ENCODE measurements around the gene FKBP8. TPM values are rescaled to one million over a fixed set of nuclear protein-coding genes. Genes with fewer than 3 reads are reported as not detected.

The FKBP8 gene
- total and polyA plus RNA-seq, 7 experiments from 2014 or later: 96.9 to 241 (median 164) TPM

DNA sequence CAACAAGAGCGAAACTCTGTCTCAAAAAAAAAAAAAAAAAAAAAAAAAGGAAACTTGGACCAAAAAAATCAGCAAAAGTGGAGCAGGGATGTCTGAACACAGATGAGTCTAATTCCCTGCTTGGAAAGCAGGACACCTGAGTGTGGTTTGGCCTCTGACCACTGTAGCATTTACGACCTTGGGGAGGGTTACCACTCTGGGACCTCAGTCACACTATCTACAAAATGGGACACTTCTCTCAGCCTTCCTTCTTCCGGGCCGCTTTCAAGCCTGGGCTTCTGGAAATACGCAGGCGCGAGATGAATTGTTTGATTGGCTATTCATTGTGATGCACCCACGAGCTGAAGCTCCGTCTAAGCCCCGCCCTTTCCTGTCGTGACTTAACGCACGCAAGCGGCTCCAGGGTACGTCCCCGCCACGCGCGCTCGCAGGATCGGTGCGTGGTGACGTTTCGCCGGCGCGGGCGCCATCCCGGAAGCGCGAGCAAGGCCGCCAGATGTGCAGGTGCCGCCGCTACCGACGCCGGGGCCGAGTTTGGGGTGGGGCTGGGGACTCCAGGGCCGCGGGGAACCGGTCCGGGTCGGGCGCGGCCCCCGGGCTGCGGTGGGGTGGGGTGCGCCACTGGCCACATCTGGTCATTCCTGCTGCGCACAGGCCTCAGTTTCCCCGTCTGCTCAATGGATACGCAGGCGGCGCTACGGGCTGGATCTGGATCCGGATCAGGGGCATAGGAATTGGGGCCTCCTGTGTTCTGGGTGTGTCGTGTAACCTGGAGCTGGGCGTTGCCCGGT, 14.2 kb upstream of the FKBP8 start, which contains the start of gene KXD1:
TSS of gene KXD1 (plus strand) at position 460 of the 791 bp plus-strand sequence. CDS start 4,187 bp downstream, outside the sequence.
- Histone ChIP-seq H3K9me3 (ENCODE audit: control insufficient read depth in 2 of 3, low read length in 3 of 3) (no peaks in the 10 kb centered on the region), H3K27ac (ENCODE audit: low read depth, low read length) (peak within 1 kb of the TSS; percentile 95), H3K36me3 (ENCODE audit: control insufficient read depth in 2 of 3, insufficient read depth in 3 of 3, low read length in 3 of 3) (peaks cover 0 to 12% (median 6%) of the 10 kb centered on the region in 3 experiments), H3K4me3 (ENCODE audit: low read length) (peak within 1 kb of the TSS; percentile 84), H3K4me1 (ENCODE audit: control insufficient read depth in 2 of 2, insufficient read depth in 2 of 2, low read length in 2 of 2) (peaks cover 13 to 15% of the 10 kb centered on the region in 2 donors), H3K27me3 (ENCODE audit: control insufficient read depth in 2 of 2, insufficient read depth in 2 of 2, low read length in 2 of 2) (no peaks in the 10 kb centered on the region)
- Mint-ChIP-seq H3K36me3 (peaks cover 0 to 7% (median 3%) of the 10 kb centered on the region in 5 donors), H3K27ac (peak within 1 kb of the TSS; percentile 87 to 97 (median 96)), H3K4me3 (peak within 1 kb of the TSS; percentile 83 to 93 (median 91)), H3K4me1 (peaks cover 6 to 25% (median 23%) of the 10 kb centered on the region in 7 donors), H3K27me3 (no peaks in the 10 kb centered on the region), H3K9me3 (peaks cover 0 to 2% (median 0%) of the 10 kb centered on the region in 11 donors)
- ATAC-seq (peak; percentile 100), DNase-seq (peak; percentile 89 to 99 (median 97))
- ChIA-PET CTCF (interaction anchor here (0.6 to 2.1 kb wide), 8 partner anchors 10 to 289 kb away, joined by 3 to 11 read pairs (median 4); partner anchors contain the start of genes REX1BD and UBA52), POLR2A (interaction anchor here (0.6 to 2.6 kb wide), 22 partner anchors 9 to 1433 kb away, joined by 3 to 47 read pairs (median 5); partner anchors contain the start of genes COPE, DDX49, ELL and FKBP8)
- intact Hi-C loops (cut with micrococcal nuclease): loop anchor here (1.0 to 2.0 kb wide), 11 partner anchors 13 to 364 kb away; partner anchors contain the start of genes COPE (in 2 of the 2), DDX49 (in 2 of the 2), ELL (in 2 of the 2) and UBA52 (in 2 of the 2)

GRCh38 chr19:18551631-18552030, 8.3 kb upstream of the FKBP8 start:
- DNase-seq (no peak), ATAC-seq (no peak)
- Histone ChIP-seq H3K36me3 (ENCODE audit: control insufficient read depth in 2 of 3, insufficient read depth in 3 of 3, low read length in 3 of 3) (no peaks in the 10 kb centered on the region), H3K27ac (ENCODE audit: low read depth, low read length) (no peak overlapping the region), H3K4me3 (ENCODE audit: low read length) (no peak overlapping the region), H3K27me3 (ENCODE audit: control insufficient read depth in 2 of 2, insufficient read depth in 2 of 2, low read length in 2 of 2) (no peaks in the 10 kb centered on the region), H3K9me3 (ENCODE audit: control insufficient read depth in 2 of 3, low read length in 3 of 3) (no peaks in the 10 kb centered on the region), H3K4me1 (ENCODE audit: control insufficient read depth in 2 of 2, insufficient read depth in 2 of 2, low read length in 2 of 2) (no peaks in the 10 kb centered on the region)
- Mint-ChIP-seq H3K27me3 (no peaks in the 10 kb centered on the region), H3K27ac (no peak overlapping the region), H3K4me3 (no peak overlapping the region), H3K4me1 (no peaks in the 10 kb centered on the region), H3K36me3 (no peaks in the 10 kb centered on the region), H3K9me3 (no peaks in the 10 kb centered on the region)
- intact Hi-C loops (cut with micrococcal nuclease): no loop called here
- POLR2A ChIA-PET: interaction anchor here (0.7 kb wide), 1 partner anchor 643 kb away, joined by 5 read pairs; no protein-coding TSS in a partner anchor
- CTCF ChIA-PET: no interaction called here

DNA sequence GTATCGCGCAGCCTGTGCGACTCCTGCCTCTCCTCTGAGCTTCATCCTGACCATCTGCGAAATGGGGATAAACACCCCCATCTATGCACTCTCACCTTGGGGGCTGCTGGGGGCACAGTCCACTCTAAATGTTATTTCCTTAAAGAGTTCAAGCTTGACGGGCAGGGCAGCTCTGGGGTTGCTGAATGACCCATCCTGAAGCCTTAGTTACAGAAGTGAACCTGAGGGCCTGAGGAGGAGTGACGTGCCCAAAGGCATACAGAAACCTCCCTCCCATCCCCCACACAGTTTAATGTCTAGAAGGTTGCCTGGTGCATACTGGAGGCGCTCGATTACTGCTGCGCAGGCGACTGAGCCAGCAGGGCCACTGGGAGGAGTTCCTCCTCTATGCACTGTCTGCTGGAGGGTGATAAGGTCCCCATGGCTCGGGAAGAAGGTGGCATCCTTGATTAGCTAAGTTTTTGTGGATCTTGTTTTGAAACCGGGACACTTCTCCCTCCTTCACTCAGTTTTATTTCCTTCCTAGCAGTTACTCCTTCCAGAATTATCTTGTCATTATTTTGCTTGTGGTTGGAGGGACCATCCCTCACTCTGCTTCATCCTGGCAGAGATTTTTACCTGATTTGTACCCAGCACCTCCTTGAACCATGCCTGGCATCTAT, 572 bp upstream of the FKBP8 start:
- H3K4me1 Mint-ChIP-seq: peaks cover 14 to 31% (median 26%) of the 10 kb centered on the region in 7 donors
- DNase-seq (peak; percentile 40 to 86 (median 74)), ATAC-seq (peak; percentile 88)
- CTCF ChIA-PET: interaction anchor here (0.8 to 2.5 kb wide), 4 partner anchors 10 to 156 kb away, joined by 3 to 9 read pairs (median 5); partner anchors contain the start of gene KXD1
- H3K27ac Mint-ChIP-seq: peak overlapping the region; percentile 89 to 100 (median 97)
- Histone ChIP-seq H3K4me1 (ENCODE audit: control insufficient read depth in 2 of 2, insufficient read depth in 2 of 2, low read length in 2 of 2) (peaks cover 15 to 16% of the 10 kb centered on the region in 2 donors), H3K27me3 (ENCODE audit: control insufficient read depth in 2 of 2, insufficient read depth in 2 of 2, low read length in 2 of 2) (no peaks in the 10 kb centered on the region), H3K4me3 (ENCODE audit: low read length) (peak overlapping the region; percentile 67), H3K9me3 (ENCODE audit: control insufficient read depth in 2 of 3, low read length in 3 of 3) (no peaks in the 10 kb centered on the region), H3K36me3 (ENCODE audit: control insufficient read depth in 2 of 3, insufficient read depth in 3 of 3, low read length in 3 of 3) (peaks cover 0 to 23% (median 3%) of the 10 kb centered on the region in 3 experiments), H3K27ac (ENCODE audit: low read depth, low read length) (peak overlapping the region; percentile 87)
- H3K36me3 Mint-ChIP-seq: peaks cover 0 to 5% (median 0%) of the 10 kb centered on the region in 5 donors
- no peaks in the 10 kb centered on the region for H3K9me3 Mint-ChIP-seq
- intact Hi-C loops (cut with micrococcal nuclease): loop anchor here (1.0 to 5.0 kb wide), 7 partner anchors 13 to 375 kb away; partner anchors contain the start of genes ELL (in 2 of the 2), KXD1 (in 2 of the 2), UBA52 (in 2 of the 2) and COPE (in 1 of the 2)
- no peaks in the 10 kb centered on the region for H3K27me3 Mint-ChIP-seq
- peak overlapping the region; percentile 90 to 99 (median 94) for H3K4me3 Mint-ChIP-seq
- POLR2A ChIA-PET: interaction anchor here (0.9 to 2.8 kb wide), 11 partner anchors 10 to 290 kb away, joined by 3 to 42 read pairs (median 5); partner anchors contain the start of genes KXD1, REX1BD and UBA52

GRCh38 chr19:18541992-18542940, 1.1 kb downstream of the FKBP8 start:
- Histone ChIP-seq H3K4me3 (ENCODE audit: low read length) (peak overlapping the region; percentile 68), H3K9me3 (ENCODE audit: control insufficient read depth in 2 of 3, low read length in 3 of 3) (no peaks in the 10 kb centered on the region), H3K4me1 (ENCODE audit: control insufficient read depth in 2 of 2, insufficient read depth in 2 of 2, low read length in 2 of 2) (peaks cover 15 to 16% of the 10 kb centered on the region in 2 donors), H3K36me3 (ENCODE audit: control insufficient read depth in 2 of 3, insufficient read depth in 3 of 3, low read length in 3 of 3) (peaks cover 0 to 35% (median 3%) of the 10 kb centered on the region in 3 experiments), H3K27me3 (ENCODE audit: control insufficient read depth in 2 of 2, insufficient read depth in 2 of 2, low read length in 2 of 2) (no peaks in the 10 kb centered on the region), H3K27ac (ENCODE audit: low read depth, low read length) (peak overlapping the region; percentile 87)
- DNase-seq (no peak), ATAC-seq (no peak)
- intact Hi-C loops (cut with micrococcal nuclease): loop anchor here in 1 of 2 donors (5.0 kb wide), 1 partner anchor 95 kb away; the partner anchor contains the start of gene KLHL26
- H3K9me3 Mint-ChIP-seq: no peaks in the 10 kb centered on the region
- peak overlapping the region; percentile 75 to 97 (median 93) for H3K27ac Mint-ChIP-seq
- H3K36me3 Mint-ChIP-seq: peaks cover 0 to 9% (median 0%) of the 10 kb centered on the region in 5 donors
- H3K4me3 Mint-ChIP-seq: peak overlapping the region; percentile 84 to 97 (median 90)
- ChIA-PET CTCF (interaction anchor here (0.6 to 2.5 kb wide), 3 partner anchors 22 to 46 kb away, joined by 3 to 9 read pairs (median 3); no protein-coding TSS in a partner anchor), POLR2A (interaction anchor here (0.6 to 2.0 kb wide), 13 partner anchors 9 to 379 kb away, joined by 3 to 12 read pairs (median 3); partner anchors contain the start of genes ELL, KXD1, REX1BD and UBA52)
- peaks cover 14 to 31% (median 26%) of the 10 kb centered on the region in 7 donors for H3K4me1 Mint-ChIP-seq
- no peaks in the 10 kb centered on the region for H3K27me3 Mint-ChIP-seq

GRCh38 chr19:18541258-18541991, 1.9 kb downstream of the FKBP8 start:
- Histone ChIP-seq H3K27me3 (ENCODE audit: control insufficient read depth in 2 of 2, insufficient read depth in 2 of 2, low read length in 2 of 2) (no peaks in the 10 kb centered on the region), H3K27ac (ENCODE audit: low read depth, low read length) (peak overlapping the region; percentile 87), H3K4me3 (ENCODE audit: low read length) (no peak overlapping the region), H3K36me3 (ENCODE audit: control insufficient read depth in 2 of 3, insufficient read depth in 3 of 3, low read length in 3 of 3) (peaks cover 0 to 44% (median 7%) of the 10 kb centered on the region in 3 experiments), H3K9me3 (ENCODE audit: control insufficient read depth in 2 of 3, low read length in 3 of 3) (no peaks in the 10 kb centered on the region), H3K4me1 (ENCODE audit: control insufficient read depth in 2 of 2, insufficient read depth in 2 of 2, low read length in 2 of 2) (peaks cover 15 to 16% of the 10 kb centered on the region in 2 donors)
- intact Hi-C loops (cut with micrococcal nuclease): loop anchor here in 1 of 2 donors (5.0 kb wide), 1 partner anchor 96 kb away; the partner anchor contains the start of gene KLHL26
- ATAC-seq (no peak), DNase-seq (no peak)
- Mint-ChIP-seq H3K4me1 (peaks cover 14 to 31% (median 26%) of the 10 kb centered on the region in 7 donors), H3K9me3 (no peaks in the 10 kb centered on the region), H3K27me3 (no peaks in the 10 kb centered on the region), H3K27ac (peak overlapping the region; percentile 14 to 97 (median 66)), H3K4me3 (peak overlapping the region in 9 of 10 donors; percentile 38 to 95 (median 65)), H3K36me3 (peaks cover 2 to 14% (median 4%) of the 10 kb centered on the region in 5 donors)
- ChIA-PET CTCF (interaction anchor here (0.6 kb wide), 1 partner anchor 24 kb away, joined by 4 read pairs; no protein-coding TSS in a partner anchor), POLR2A (interaction anchor here (0.7 to 2.0 kb wide), 4 partner anchors 16 to 47 kb away, joined by 3 to 12 read pairs (median 10); partner anchors contain the start of genes ELL, KXD1, REX1BD and UBA52)

Data from naive thymus-derived CD4-positive, alpha-beta T cell (primary cell).